Measurements from ENCODE around the gene GHRHR. TPM values are rescaled to one million over a fixed set of nuclear protein-coding genes. Genes with fewer than 3 reads are reported as not detected.

Gene GHRHR
- not detected for total RNA-seq

DNA sequence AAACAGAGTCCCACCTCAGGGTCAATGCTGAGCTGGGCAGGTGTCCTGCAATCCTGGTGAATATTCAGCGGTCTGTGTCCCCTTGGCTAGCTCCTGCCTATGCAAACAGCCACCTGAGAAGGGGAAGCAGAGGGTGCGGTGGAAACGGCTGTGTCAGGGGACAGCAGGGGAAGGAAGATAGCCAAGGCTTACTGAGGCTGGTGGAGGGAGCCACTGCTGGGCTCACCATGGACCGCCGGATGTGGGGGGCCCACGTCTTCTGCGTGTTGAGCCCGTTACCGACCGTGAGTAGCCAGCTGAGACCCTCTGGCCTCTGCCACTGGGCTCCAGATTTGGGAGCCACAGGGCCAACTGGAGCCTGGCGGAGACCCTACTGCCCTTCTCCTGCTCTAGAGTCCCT is at the start of gene GHRHR:
Gene GHRHR (plus strand): TSS at position 112 of the 400 bp plus-strand sequence. CDS start 116 bp downstream, at position 228.
- TF ChIP-seq, protein P1, sequence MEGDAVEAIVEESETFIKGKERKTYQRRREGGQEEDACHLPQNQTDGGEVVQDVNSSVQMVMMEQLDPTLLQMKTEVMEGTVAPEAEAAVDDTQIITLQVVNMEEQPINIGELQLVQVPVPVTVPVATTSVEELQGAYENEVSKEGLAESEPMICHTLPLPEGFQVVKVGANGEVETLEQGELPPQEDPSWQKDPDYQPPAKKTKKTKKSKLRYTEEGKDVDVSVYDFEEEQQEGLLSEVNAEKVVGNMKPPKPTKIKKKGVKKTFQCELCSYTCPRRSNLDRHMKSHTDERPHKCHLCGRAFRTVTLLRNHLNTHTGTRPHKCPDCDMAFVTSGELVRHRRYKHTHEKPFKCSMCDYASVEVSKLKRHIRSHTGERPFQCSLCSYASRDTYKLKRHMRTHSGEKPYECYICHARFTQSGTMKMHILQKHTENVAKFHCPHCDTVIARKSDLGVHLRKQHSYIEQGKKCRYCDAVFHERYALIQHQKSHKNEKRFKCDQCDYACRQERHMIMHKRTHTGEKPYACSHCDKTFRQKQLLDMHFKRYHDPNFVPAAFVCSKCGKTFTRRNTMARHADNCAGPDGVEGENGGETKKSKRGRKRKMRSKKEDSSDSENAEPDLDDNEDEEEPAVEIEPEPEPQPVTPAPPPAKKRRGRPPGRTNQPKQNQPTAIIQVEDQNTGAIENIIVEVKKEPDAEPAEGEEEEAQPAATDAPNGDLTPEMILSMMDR (IDR thresholded peaks at IDR 0.05; ENCODE audit: low read depth): no peak

DNA sequence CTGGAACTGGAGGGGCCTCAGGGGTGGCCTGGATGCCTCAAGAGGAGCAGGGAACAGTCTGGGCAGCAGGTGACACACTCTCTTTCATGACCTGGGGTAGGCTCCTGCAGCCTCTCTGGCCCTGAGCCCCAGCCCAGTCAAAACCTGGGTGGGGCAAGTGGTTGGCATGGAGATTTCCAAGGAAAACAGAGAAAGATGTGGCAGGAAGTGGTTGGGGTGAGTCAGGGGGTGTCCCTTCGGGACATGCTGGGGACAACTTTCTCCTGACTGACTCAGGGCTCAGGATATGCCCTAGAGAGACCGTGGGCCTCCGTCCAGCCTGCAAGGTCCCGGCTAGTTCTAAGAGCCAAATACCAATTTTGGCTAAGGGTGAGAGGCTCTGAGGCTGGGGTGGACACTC is 49.2 kb upstream of the GHRHR start:
- TF ChIP-seq, protein P1 (IDR thresholded peaks at IDR 0.05; ENCODE audit: low read depth): no peak

DNA sequence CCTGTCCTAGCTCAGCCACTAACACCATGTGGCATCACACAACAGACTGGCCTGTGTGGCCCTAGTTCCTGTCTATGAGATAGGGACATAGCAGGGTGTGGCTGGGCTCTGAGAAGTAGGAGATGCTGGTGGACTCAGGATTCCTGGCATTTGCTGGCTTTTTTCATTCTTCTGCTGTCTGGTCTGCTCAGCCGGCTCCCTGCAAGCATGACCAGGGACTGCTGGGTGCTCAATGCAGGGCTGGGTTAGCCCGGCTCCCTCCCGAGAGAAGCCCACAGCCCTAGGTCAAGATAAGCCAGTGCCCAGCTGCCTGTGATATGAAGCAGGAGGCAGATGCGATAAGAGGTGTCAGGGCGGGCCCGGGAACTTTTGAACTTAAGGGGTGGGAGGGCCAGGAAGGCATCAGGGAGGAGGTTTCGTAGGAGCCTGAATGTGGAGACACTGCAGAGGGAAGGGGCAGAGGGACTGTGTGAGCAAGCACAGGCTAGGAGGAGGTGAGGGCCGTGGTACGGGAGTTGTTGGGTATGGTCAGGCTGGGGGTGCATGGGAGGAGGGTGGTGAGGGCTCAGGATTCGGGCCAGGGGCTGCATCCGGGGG is 48.6 kb upstream of the GHRHR start:
- TF ChIP-seq, protein P1 (IDR thresholded peaks at IDR 0.05; ENCODE audit: low read depth): no peak

DNA sequence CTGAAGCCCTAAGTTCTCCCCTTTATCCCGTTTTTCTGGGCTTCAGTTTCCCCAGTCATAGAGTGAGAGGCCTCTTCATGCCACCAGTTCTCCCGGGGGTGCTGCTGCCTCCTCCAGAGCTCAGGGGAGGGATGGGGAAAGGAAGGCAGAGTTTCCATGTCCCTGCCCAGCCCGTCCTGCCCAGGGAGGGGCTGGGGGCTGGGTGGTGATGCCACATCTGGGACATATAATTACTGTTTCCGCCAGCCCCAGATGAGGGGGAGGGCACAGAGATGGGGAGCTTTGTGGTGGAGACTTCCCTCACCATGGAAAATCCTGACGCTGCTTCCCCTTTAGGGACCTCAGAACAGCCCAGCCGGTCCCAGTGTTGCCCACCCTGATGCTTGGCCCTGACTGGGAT is 48.0 kb upstream of the GHRHR start:
- TF ChIP-seq, protein P1 (IDR thresholded peaks at IDR 0.05; ENCODE audit: low read depth): no peak

DNA sequence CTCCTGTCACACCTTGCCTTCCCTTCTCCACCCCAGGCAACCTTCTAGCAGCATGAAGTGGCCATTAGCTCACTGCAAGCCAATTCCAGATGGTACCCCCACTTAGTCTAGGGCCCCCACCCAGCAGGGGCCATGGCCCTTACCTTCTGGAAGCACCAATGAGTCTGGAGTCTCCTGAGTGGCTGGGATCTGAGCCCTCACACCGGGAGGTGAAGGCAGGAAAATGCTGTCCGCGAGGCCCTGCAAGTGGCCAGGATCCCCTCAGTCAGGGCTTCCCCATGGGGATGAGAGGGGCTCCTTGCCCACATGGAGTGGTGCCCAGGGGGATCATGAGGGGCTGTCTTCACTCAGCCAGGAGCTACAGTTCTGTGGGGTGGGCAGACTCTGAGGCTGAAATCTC is 47.5 kb upstream of the GHRHR start:
- TF ChIP-seq, protein P1 (IDR thresholded peaks at IDR 0.05; ENCODE audit: low read depth): no peak

DNA sequence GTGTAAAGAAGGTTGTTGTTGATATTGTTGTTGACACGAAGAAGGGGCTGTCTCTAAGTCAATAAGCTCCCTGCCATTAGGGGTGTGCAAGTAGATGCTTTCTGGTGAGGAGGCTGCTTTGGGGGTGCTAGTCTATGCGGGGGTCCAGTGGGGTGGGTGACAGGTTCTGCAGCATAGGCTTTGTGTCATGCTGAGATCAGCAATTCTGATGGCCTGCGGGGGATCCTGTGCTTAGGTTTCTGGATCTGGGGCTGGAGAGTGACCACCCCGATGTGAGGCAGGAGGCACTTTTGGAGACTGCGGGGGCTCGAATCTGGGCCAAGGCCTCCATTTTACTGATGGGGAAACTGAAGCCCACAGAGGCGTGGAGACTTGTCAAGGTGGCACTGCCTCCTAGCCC is 47.0 kb upstream of the GHRHR start:
- TF ChIP-seq, protein P1 (IDR thresholded peaks at IDR 0.05; ENCODE audit: low read depth): no peak

DNA sequence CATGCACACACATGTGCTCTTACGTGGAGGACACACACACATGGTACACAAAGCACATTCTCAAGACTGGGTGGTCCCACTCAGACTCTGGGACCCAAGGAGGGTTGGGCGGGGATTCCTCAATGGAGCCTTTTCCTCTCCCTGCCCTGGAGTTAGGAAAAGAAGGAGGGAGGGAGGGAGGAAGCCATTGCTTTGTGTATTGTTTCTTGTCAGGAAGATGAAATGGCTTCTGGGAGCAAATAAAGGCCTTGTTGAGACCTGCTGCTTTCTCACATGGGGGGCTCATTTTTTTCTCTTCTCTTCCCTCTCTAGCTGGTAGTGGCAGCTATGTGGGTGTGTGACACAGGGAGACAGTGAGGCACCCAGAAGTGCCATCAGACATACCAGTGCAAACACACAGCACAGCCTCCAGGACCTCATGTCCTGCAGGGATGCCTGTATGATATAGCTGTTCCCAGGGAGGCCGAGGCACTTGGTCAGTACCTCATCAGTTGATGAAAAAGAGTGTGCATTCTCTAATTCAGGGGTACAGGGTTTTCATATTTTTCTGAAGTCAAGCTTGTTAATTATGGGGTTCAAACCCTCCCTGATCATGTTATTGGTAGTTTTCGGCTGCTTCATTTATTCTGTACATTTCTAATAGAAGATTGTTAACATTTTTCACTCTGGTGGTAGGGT is 46.4 kb upstream of the GHRHR start:
- TF ChIP-seq, protein P1 (IDR thresholded peaks at IDR 0.05; ENCODE audit: low read depth): no peak
